CD4-positive, alpha-beta T cell (primary cell): ENCODE results near the gene TF. TPM values are rescaled to one million over a fixed set of nuclear protein-coding genes. Genes with fewer than 3 reads are reported as not detected.

Experiments
- ATAC-seq: fragments of 200-7000 bp; cut with Tn5 transposase; one replicate; pipeline ENCODE4 v1.10.0; 2022; ENCODE audit warnings: mild to moderate bottlenecking; ENCODE audit not compliant: poor library complexity
- CTCF ChIA-PET: fragments of 350-600 bp; sonication (Branson Sonifier 250); formaldehyde crosslinking; loops from one replicate; lab custom pipeline; 2021; ENCODE audit warnings: antibody characterized with exemption, inconsistent platforms; lab: Charles Lee
- POLR2A ChIA-PET: fragments of 350-600 bp; sonication (Branson Sonifier 250); formaldehyde crosslinking; loops from one replicate; lab custom pipeline; 2021; ENCODE audit warnings: antibody characterized with exemption, inconsistent platforms; lab: Charles Lee
- DNase-seq, 14 experiments: peaks; one replicate each; pipeline ENCODE4 v3.0.0-alpha.2; 2013 to 2020; ENCODE audit warnings: mixed read lengths in 2 of 14
- H3K27ac ChIP-seq, 2 donors: one replicate each; pipeline versions ENCODE4 v1.5.1 to v1.7.0; 2013; ENCODE audit warnings: low read length in 2 of 2, low read depth in 1 of 2, mild to moderate bottlenecking in 1 of 2
- H3K27me3 ChIP-seq, 2 experiments: 1 replicate in 1 of 2; 2 replicates in 1 of 2; pipeline versions ENCODE4 v1.6.1 to v1.7.0; 2013; ENCODE audit warnings: low read length in 2 of 2, control low read depth in 1 of 2, mild to moderate bottlenecking in 1 of 2, moderate library complexity in 1 of 2; ENCODE audit not compliant: insufficient read depth in 2 of 2, control insufficient read depth in 1 of 2
- H3K36me3 ChIP-seq: one replicate; pipeline ENCODE4 v1.6.1; 2013; ENCODE audit warnings: low read length, control low read depth; ENCODE audit not compliant: insufficient read depth
- H3K4me1 ChIP-seq: one replicate; pipeline ENCODE4 v1.6.1; 2013; ENCODE audit warnings: low read length, control low read depth; ENCODE audit not compliant: insufficient read depth
- H3K4me3 ChIP-seq: one replicate; pipeline ENCODE4 v1.5.1; 2013; ENCODE audit warnings: mild to moderate bottlenecking, low read length, moderate library complexity
- H3K9me3 ChIP-seq, 2 experiments: 1 replicate in 1 of 2; 2 replicates in 1 of 2; pipeline versions ENCODE4 v1.6.1 to v1.7.0; 2013; ENCODE audit warnings: low read length in 2 of 2, mild to moderate bottlenecking in 2 of 2, control low read depth in 1 of 2, moderate library complexity in 1 of 2; ENCODE audit not compliant: control insufficient read depth in 1 of 2, insufficient read depth in 1 of 2
- H3K27ac Mint-ChIP-seq: one replicate; pipeline ENCODE4 v1.8.0; 2020; ENCODE audit warnings: mixed read lengths
- H3K27me3 Mint-ChIP-seq: one replicate; pipeline ENCODE4 v1.8.0; 2021; ENCODE audit warnings: mixed read lengths
- H3K36me3 Mint-ChIP-seq: one replicate; pipeline ENCODE4 v1.8.0; 2021; ENCODE audit warnings: low read depth, mixed read lengths
- H3K4me1 Mint-ChIP-seq: one replicate; pipeline ENCODE4 v1.8.0; 2021; ENCODE audit warnings: low read depth, mixed read lengths
- H3K4me3 Mint-ChIP-seq: one replicate; pipeline ENCODE4 v1.8.0; 2020; ENCODE audit warnings: mild to moderate bottlenecking, mixed read lengths
- H3K9me3 Mint-ChIP-seq: one replicate; pipeline ENCODE4 v1.8.0; 2020; ENCODE audit warnings: mixed read lengths
- intact Hi-C, 2 experiments: fragments of 100-400 bp; cut with DNase I in 1 of 2; cut with micrococcal nuclease in 1 of 2; formaldehyde crosslinking; loops; one replicate each; pipeline versions ENCODE4 v1.15.1 to v1.9.0; 2023 to 2025; cut with DNase I, micrococcal nuclease
- total RNA-seq, 174 experiments: library from RNA in 2 of 174; stranded (reverse) in 2 of 174; gene quantifications; one replicate each; pipeline ENCODE4 v1.2.3 and lab custom pipeline; 2021 to 2026
- TF ChIP-seq, protein P1 (sequence below): fragments of 200-600 bp; IDR thresholded peaks from one replicate; pipeline ENCODE4 v1.8.0; 2022; ENCODE audit warnings: antibody characterized with exemption, mild to moderate bottlenecking

Gene TF
- total RNA-seq, 2 experiments from 2014 or later = 0.30 to 0.34 TPM

DNA sequence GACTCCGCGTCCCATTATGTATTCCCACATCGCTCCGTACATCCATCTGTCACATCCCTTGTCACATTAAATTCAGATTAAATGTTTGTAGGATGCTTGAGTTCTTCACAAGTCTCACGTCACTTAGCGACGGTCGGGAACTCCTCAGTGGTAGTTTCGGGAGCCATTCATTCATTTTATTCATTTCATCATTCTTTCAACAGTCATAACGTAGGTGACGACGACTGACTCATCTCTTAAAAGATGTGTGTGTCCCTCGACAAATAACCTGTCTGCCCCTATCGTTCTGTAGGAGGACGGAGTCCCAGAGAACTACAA is 59.1 kb downstream of the TF start:
- H3K4me1 Mint-ChIP-seq = peaks cover 36% of the 10 kb centered on the region
- no peaks in the 10 kb centered on the region for H3K27me3 ChIP-seq
- no peaks in the 10 kb centered on the region for H3K9me3 Mint-ChIP-seq
- peak overlapping the region; percentile 97 for H3K4me3 Mint-ChIP-seq
- peak overlapping the region; percentile 92 for H3K4me3 ChIP-seq
- H3K27ac Mint-ChIP-seq = peak overlapping the region; percentile 94
- peaks cover under 1% of the 10 kb centered on the region for H3K27me3 Mint-ChIP-seq
- ChIA-PET POLR2A (interaction anchor here (1.1 to 2.3 kb wide), 2 partner anchors 143 to 232 kb away, joined by 3 to 7 read pairs; partner anchors contain the start of genes CDV3 and TOPBP1), CTCF (no interaction called here)
- intact Hi-C loops = loop anchor here (1.0 to 10.0 kb wide), 6 partner anchors 143 to 439 kb away; no protein-coding TSS in a partner anchor
- no peaks in the 10 kb centered on the region for H3K9me3 ChIP-seq
- H3K36me3 ChIP-seq = peaks cover 24% of the 10 kb centered on the region
- ATAC-seq (no peak), DNase-seq (no peak)
- peaks cover 16% of the 10 kb centered on the region for H3K4me1 ChIP-seq
- peak overlapping the region; percentile 2 to 15 for H3K27ac ChIP-seq
- TF ChIP-seq, protein P1, sequence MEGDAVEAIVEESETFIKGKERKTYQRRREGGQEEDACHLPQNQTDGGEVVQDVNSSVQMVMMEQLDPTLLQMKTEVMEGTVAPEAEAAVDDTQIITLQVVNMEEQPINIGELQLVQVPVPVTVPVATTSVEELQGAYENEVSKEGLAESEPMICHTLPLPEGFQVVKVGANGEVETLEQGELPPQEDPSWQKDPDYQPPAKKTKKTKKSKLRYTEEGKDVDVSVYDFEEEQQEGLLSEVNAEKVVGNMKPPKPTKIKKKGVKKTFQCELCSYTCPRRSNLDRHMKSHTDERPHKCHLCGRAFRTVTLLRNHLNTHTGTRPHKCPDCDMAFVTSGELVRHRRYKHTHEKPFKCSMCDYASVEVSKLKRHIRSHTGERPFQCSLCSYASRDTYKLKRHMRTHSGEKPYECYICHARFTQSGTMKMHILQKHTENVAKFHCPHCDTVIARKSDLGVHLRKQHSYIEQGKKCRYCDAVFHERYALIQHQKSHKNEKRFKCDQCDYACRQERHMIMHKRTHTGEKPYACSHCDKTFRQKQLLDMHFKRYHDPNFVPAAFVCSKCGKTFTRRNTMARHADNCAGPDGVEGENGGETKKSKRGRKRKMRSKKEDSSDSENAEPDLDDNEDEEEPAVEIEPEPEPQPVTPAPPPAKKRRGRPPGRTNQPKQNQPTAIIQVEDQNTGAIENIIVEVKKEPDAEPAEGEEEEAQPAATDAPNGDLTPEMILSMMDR = no peak
- H3K36me3 Mint-ChIP-seq = peaks cover 42% of the 10 kb centered on the region

DNA sequence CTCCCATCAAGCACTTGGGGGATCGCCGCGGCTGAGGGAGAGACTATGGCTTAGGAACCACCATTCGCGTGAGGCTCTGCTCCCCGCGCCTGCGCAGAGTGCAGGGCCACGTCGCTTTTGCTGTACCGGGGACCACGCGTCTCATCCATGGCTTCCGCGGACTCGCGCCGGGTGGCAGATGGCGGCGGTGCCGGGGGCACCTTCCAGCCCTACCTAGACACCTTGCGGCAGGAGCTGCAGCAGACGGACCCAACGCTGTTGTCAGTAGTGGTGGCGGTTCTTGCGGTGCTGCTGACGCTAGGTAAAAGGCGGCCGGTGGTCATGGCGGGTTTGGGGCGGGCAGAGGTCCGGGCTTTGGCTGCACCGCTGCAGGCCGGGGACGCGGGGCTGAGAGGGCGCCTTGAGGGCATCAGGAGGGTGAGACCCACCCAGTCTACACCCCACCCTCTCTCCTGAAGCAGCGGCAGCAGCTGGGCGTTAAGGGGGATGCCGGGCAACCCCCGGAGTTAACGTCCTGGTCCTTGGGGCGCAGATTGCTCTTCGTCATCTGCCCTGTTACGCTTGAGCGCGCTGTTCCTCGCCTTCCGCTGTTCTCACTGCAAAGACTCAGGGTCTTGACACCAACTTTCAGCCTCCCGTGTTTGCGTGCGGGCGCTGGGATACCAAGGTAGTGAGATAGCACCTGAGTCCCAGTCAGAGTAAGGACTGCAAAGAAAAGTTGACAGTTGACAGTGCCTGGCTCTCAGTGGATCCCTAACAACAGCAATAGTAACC is 59.7 kb downstream of the TF start, which contains the start of gene SRPRB:
TSS of gene SRPRB (plus strand) at position 114 of the 774 bp plus-strand sequence. CDS start at position 148, 34 bp downstream.
- intact Hi-C loops = loop anchor here (1.0 to 10.0 kb wide), 8 partner anchors 143 to 1389 kb away; partner anchors contain the start of genes DNAJC13 (in 1 of the 2) and NPHP3 (in 1 of the 2)
- Mint-ChIP-seq H3K9me3 (no peaks in the 10 kb centered on the region), H3K36me3 (peaks cover 47% of the 10 kb centered on the region), H3K27ac (peak within 1 kb of the TSS; percentile 94), H3K4me1 (peaks cover 41% of the 10 kb centered on the region), H3K4me3 (peak within 1 kb of the TSS; percentile 97), H3K27me3 (no peaks in the 10 kb centered on the region)
- Histone ChIP-seq H3K36me3 (peaks cover 29% of the 10 kb centered on the region), H3K9me3 (no peaks in the 10 kb centered on the region), H3K4me1 (peaks cover 16% of the 10 kb centered on the region), H3K27me3 (no peaks in the 10 kb centered on the region), H3K27ac (peak within 1 kb of the TSS; percentile 70 to 75), H3K4me3 (peak within 1 kb of the TSS; percentile 92)
- ChIA-PET CTCF (no interaction called here), POLR2A (interaction anchor here (1.0 to 2.3 kb wide), 2 partner anchors 232 to 680 kb away, joined by 3 to 7 read pairs; partner anchors contain the start of genes ANAPC13, CDV3 and CEP63)
- peak; percentile 95 for ATAC-seq
- DNase-seq = peak; percentile 90 to 99 (median 94)
- TF ChIP-seq, protein P1 = no peak

DNA sequence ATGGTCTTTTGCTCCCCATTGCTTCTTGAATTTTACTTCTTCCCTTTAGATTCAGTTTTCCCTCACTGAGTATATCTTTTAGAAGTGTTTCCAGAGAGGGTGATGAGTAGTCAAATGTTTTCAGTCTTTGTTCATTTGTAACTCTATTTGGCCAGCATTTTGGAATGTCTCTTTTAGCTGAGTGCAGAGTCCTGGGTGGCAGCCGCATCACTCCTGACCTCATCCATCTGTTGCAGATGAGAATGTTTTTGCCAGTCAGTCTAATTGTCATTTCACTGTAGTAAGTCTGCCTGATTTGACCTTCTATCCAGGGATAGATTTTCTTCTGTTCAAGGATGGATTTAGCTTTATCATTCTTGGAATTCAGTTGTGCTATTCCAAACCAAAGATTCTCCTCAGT is 66.7 kb downstream of the TF start:
- H3K36me3 ChIP-seq = peaks cover 78% of the 10 kb centered on the region
- H3K27ac ChIP-seq = no peak overlapping the region
- H3K36me3 Mint-ChIP-seq = peaks cover 85% of the 10 kb centered on the region
- TF ChIP-seq, protein P1 = no peak
- no peak overlapping the region for H3K4me3 Mint-ChIP-seq
- DNase-seq (no peak), ATAC-seq (no peak)
- intact Hi-C loops = loop anchor here in 1 of 2 experiments (10.0 kb wide), 2 partner anchors 318 to 662 kb away; no protein-coding TSS in a partner anchor
- no peaks in the 10 kb centered on the region for H3K4me1 ChIP-seq
- H3K27me3 ChIP-seq = no peaks in the 10 kb centered on the region
- no peaks in the 10 kb centered on the region for H3K27me3 Mint-ChIP-seq
- H3K9me3 Mint-ChIP-seq = no peaks in the 10 kb centered on the region
- H3K4me3 ChIP-seq = no peak overlapping the region
- H3K27ac Mint-ChIP-seq = no peak overlapping the region
- ChIA-PET CTCF (no interaction called here), POLR2A (no interaction called here)
- peaks cover 39% of the 10 kb centered on the region for H3K4me1 Mint-ChIP-seq
- H3K9me3 ChIP-seq = no peaks in the 10 kb centered on the region
